SW 1271 (cell line): ENCODE data around the gene IGSF9.
A peak's percentile ranks its signal among the peaks of the same experiment; 100 is the strongest.

Source experiments
- DNase-seq, 2 experiments: peaks; one replicate each; lab custom pipeline; 2025; lab: John Stamatoyannopoulos, UW

Gene IGSF9

GRCh38 chr1:159932296-159933285 lies 12.8 kb downstream of the IGSF9 start:
- no peak for DNase-seq

GRCh38 chr1:159931795-159932173 lies 13.6 kb downstream of the IGSF9 start:
- DNase-seq = no peak

GRCh38 chr1:159931101-159931794 lies 14.2 kb downstream of the IGSF9 start:
- DNase-seq = no peak

GRCh38 chr1:159930634-159931033 lies 14.8 kb downstream of the IGSF9 start:
- no peak for DNase-seq

- DNase-seq = no peak
Observed at GRCh38 chr1:159930216-159930615, 15.2 kb downstream of the IGSF9 start.

GRCh38 chr1:159929155-159930051 lies 16.0 kb downstream of the IGSF9 start:
- no peak for DNase-seq

GRCh38 chr1:159928491-159929050 lies 16.8 kb downstream of the IGSF9 start:
- no peak for DNase-seq

- DNase-seq = no peak
Observed at GRCh38 chr1:159927849-159928431, 17.5 kb downstream of the IGSF9 start.

- DNase-seq = no peak
Observed at GRCh38 chr1:159927211-159927848, 18.1 kb downstream of the IGSF9 start.

- DNase-seq = no peak
Observed at GRCh38 chr1:159925719-159926078, 19.7 kb downstream of the IGSF9 start.

GRCh38 chr1:159924791-159925718 lies 20.4 kb downstream of the IGSF9 start, which contains the start of gene TAGLN2:
Gene TAGLN2 (minus strand): TSS chr1:159925507. CDS start chr1:159920509, 4,998 bp downstream.
- peak; percentile 76 to 79 for DNase-seq

- peak; percentile 56 to 61 for DNase-seq
Observed at GRCh38 chr1:159924025-159924790, 21.2 kb downstream of the IGSF9 start.

GRCh38 chr1:159923203-159924024 lies 22.0 kb downstream of the IGSF9 start:
- DNase-seq = peak in 1 of 2 experiments; percentile 31

- no peak for DNase-seq
Observed at GRCh38 chr1:159922511-159923202, 22.8 kb downstream of the IGSF9 start.

- DNase-seq = no peak
Observed at GRCh38 chr1:159921700-159922504, 23.5 kb downstream of the IGSF9 start.

- DNase-seq = no peak
Observed at GRCh38 chr1:159921251-159921650, 24.2 kb downstream of the IGSF9 start.
